ENCODE results near the gene UGT8.

GRCh38 chr4:114593526-114593925, 5.1 kb upstream of the UGT8 start:
- TF ChIP-seq EZH2phosphoT487 (IDR thresholded peaks at IDR 0.05; ENCODE audit: borderline replicate concordance): no peak
- TF ChIP-seq CTCF (IDR thresholded peaks at IDR 0.05 in 2 of 3, conservative IDR thresholded peaks at IDR 0.05 in 1 of 3; ENCODE audit: borderline replicate concordance in 1 of 3, insufficient read depth in 1 of 3, low read depth in 2 of 3, low read length in 2 of 3): no peak
- TF ChIP-seq POLR2A (IDR thresholded peaks at IDR 0.05; ENCODE audit: borderline replicate concordance, extremely low read depth, insufficient read depth, insufficient read length): no peak
- TF ChIP-seq EZH2 (IDR thresholded peaks at IDR 0.05): no peak
- TF ChIP-seq ZBTB33 (IDR thresholded peaks at IDR 0.05; ENCODE audit: extremely low read depth, insufficient replicate concordance, low read length): no peak
- no peak for TF ChIP-seq CBX3 (IDR thresholded peaks at IDR 0.05; ENCODE audit: low read depth)
- no peak for TF ChIP-seq YY1 (IDR thresholded peaks at IDR 0.05; ENCODE audit: extremely low read depth, insufficient replicate concordance, low read depth, low read length)
- TF ChIP-seq EGR1 (IDR thresholded peaks at IDR 0.05; ENCODE audit: low read depth): no peak
- TF ChIP-seq TCF7L2 (IDR thresholded peaks at IDR 0.05; ENCODE audit: borderline replicate concordance, extremely low read depth, insufficient read depth, insufficient read length): no peak
- TF ChIP-seq REST (IDR thresholded peaks at IDR 0.05; ENCODE audit: low read depth): no peak
- no peak for TF ChIP-seq SP1 (IDR thresholded peaks at IDR 0.05; ENCODE audit: low read depth)

All from HCT116 (cell line).